SH-SY5Y (cell line): ENCODE data around the gene CCNB1IP1.

Source experiments
- GATA2 ChIP-seq: IDR thresholded peaks from 2 replicates; pipeline ENCODE4 v1.6.1; 2011; ENCODE audit warnings: mild to moderate bottlenecking, low read depth, low read length
- GATA3 ChIP-seq: IDR thresholded peaks from 2 replicates; pipeline ENCODE4 v1.6.1; 2011; ENCODE audit warnings: low read depth, mild to moderate bottlenecking, low read length, moderate library complexity

The CCNB1IP1 gene, protein sequence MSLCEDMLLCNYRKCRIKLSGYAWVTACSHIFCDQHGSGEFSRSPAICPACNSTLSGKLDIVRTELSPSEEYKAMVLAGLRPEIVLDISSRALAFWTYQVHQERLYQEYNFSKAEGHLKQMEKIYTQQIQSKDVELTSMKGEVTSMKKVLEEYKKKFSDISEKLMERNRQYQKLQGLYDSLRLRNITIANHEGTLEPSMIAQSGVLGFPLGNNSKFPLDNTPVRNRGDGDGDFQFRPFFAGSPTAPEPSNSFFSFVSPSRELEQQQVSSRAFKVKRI

GRCh38 chr14:20332788-20333493 lies at the start of gene CCNB1IP1:
CCNB1IP1 (minus strand) TSS chr14:20333279; CDS start chr14:20316523, 16,756 bp downstream.
- TF ChIP-seq GATA3 (no peak), GATA2 (peak; percentile 43; the same call in 1 of the 2 replicates)

DNA sequence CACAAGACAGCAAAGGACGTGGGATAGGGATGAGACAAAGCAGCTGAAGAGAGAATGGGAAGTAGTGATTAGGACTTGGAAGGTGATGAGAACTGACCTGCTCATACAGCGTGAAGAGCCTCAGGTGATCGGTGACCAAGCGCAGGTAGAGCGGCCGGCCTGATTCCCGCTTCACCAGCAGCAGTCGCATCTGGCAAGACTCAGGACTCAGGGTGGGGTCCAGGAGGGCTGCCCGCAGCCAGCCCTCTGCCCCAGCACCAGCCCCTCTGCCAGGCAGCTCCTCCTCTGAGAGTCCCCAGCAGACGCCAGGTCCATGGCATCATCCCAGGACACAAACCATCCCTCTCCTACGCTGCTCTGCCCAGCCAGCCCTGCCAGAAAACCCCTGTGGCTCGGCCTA lies 49.4 kb upstream of the CCNB1IP1 start:
- TF ChIP-seq GATA3 (no peak), GATA2 (no peak)

DNA sequence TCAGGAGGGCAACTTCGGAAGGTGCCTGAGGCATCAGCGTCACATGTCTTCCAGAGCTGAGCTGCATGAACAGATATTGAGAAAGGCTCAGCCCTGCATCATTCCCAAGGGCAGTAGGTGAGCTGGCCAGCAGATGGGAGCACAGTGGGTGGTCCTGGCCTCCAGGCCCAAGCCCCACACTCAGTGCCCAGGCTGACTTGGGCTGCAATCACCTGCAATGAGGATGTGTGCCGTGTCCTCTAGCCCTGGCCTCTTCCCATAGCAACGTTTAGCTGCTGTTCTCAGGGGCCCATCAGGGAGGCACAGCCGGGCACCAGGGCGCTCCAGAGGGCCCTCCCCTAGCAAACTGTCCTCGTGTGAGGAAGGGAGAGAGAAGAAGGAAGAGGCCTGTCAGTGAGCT lies 48.3 kb upstream of the CCNB1IP1 start:
- TF ChIP-seq GATA3 (no peak), GATA2 (no peak)

GRCh38 chr14:20380681-20381080 lies 47.6 kb upstream of the CCNB1IP1 start:
- no peak for TF ChIP-seq GATA2
- no peak for TF ChIP-seq GATA3

DNA sequence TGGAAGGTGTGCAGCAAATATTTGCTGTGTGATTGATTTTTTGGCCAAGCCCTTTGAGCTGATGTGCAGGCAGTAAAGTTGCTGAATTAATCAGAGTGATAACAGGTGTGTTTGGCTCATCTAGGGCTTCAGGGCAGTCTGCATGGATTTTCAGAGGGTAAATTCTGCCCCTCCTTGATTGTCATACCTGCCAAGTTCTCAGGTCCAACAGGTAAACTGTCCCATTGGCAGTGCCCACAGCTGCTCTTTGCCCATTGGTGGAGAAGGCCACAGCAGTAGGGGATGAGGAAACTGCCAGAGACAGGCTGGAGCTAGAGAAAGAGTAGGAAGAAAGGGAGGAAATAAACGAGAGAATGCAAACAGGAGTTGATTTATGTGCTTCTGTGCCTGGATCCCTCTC lies 46.7 kb upstream of the CCNB1IP1 start:
- TF ChIP-seq GATA2, result no peak
- no peak for TF ChIP-seq GATA3

- TF ChIP-seq GATA2 (no peak), GATA3 (no peak)
These were observed 44.1 kb upstream of the CCNB1IP1 start for GRCh38 chr14:20377171-20377570.

DNA sequence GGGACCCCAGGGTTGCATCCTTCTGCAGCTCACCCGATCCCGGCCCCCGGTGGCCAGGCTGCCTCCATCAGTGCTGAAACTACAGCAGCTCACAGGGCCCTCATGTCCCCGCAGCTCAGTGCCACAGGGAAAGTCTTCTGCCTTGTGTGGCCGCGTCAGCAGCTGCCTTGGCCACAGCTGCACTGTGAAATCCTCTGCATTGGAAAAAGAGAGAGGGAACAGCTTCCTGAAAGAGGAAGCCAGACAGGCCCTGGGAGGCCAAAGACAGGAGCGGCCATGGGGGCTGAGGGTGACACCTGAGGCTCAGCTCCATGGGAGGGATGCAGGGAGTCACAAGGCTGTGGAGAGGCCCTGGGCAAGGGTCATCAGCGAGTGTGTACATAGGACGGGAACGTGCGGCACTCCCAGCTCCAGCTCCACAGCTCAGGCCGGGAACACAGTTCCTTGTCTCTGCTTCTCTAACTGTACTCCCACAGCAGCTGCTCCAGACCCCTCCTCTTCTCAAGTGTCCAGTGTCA lies 43.1 kb upstream of the CCNB1IP1 start:
- TF ChIP-seq GATA3 (no peak), GATA2 (no peak)

DNA sequence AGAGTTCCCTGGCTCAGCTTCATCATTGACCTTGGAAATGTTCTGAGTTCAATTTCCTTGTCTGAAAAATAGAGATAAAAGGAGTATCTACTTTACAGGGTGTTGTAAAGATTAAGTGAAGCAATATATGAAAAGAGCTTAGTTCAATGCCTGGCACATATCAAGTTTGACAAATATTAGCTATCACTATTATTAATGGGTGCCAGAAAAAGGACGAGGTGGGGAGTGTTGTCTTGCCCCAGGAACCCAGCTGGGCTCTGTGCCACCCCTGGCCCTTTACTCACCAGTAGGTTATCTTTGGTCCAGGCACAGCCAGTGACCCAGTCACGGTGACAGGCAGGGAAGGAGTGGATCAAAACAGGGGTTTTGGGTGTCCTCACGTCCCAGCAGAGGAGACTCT lies 42.4 kb upstream of the CCNB1IP1 start:
- TF ChIP-seq GATA2 (no peak), GATA3 (no peak)

- TF ChIP-seq GATA3 (no peak), GATA2 (no peak)
These were observed 39.7 kb upstream of the CCNB1IP1 start for GRCh38 chr14:20372796-20373195.

DNA sequence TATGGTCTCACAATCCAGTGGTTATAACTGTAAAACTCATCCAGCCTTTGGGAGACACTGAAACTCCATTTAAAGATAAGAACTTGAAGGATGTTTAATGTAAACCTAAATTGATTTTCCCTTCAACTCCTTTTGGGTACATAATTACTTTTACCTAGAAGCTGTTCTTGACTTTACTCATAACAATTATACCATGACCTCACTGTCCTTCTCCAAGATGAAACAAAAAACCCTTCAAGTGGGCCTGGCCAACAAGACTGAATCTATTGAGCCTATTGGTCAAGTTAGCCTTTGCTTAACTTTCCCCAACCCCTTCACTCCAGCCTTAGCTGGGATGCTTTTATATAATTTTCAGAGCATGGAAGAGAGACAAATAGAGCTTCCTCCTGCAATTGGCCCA lies 32.8 kb upstream of the CCNB1IP1 start:
- TF ChIP-seq GATA3 (no peak), GATA2 (no peak)

- no peak for TF ChIP-seq GATA3
These were observed 23.3 kb upstream of the CCNB1IP1 start for GRCh38 chr14:20356422-20356821.

GRCh38 chr14:20350860-20351259 lies 17.8 kb upstream of the CCNB1IP1 start:
- no peak for TF ChIP-seq GATA2
- TF ChIP-seq GATA3, result no peak

GRCh38 chr14:20350282-20350681 lies 17.2 kb upstream of the CCNB1IP1 start:
- no peak for TF ChIP-seq GATA3

GRCh38 chr14:20347747-20348146 lies 14.7 kb upstream of the CCNB1IP1 start:
- TF ChIP-seq GATA2 (no peak), GATA3 (no peak)

- TF ChIP-seq GATA3 (no peak), GATA2 (no peak)
These were observed 13.6 kb upstream of the CCNB1IP1 start for GRCh38 chr14:20346713-20347112.
